Ovary (tissue), 3 donors: Measurements from ENCODE around the gene ADPRHL1.

Source experiments
- EP300 ChIP-seq: sonication (generic); formaldehyde crosslinking; IDR thresholded peaks from one replicate; pipeline ENCODE4 v1.6.1; 2017; ENCODE audit warnings: antibody characterized with exemption
- POLR2A ChIP-seq: fragments of 450-650 bp; IDR thresholded peaks from one replicate; pipeline ENCODE4 v1.6.1; 2017; ENCODE audit warnings: antibody characterized with exemption, mild to moderate bottlenecking, moderate library complexity
- TF ChIP-seq, protein P1 (sequence below), 3 donors: fragments of 450-650 bp in 2 of 3; fragments of 200-600 bp in 1 of 3; IDR thresholded peaks; one replicate each; pipeline versions ENCODE4 v1.5.1 to v1.8.0; 2016 to 2022; ENCODE audit warnings: antibody characterized with exemption in 3 of 3, mild to moderate bottlenecking in 1 of 3
- donor health status: DM: no; HTN: no; CAD: no.

DNA sequence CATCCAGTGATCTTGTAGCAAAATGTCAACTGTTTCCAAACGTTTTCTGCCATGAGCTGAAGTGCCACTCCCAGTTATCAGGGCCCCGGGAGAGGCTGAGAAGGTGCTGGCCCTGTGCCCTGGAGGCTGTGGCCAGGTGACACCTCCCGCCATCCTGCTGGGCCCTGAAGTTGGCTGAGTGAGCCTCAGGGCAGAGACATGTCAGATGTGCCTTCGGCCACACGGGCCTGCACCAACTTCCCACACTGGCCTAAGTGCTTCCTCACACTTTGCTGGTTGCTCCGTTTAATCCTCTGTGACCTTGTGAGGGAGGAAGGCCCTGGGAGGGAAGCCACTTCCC lies 4.8 kb downstream of the ADPRHL1 start:
- TF ChIP-seq, protein P1, sequence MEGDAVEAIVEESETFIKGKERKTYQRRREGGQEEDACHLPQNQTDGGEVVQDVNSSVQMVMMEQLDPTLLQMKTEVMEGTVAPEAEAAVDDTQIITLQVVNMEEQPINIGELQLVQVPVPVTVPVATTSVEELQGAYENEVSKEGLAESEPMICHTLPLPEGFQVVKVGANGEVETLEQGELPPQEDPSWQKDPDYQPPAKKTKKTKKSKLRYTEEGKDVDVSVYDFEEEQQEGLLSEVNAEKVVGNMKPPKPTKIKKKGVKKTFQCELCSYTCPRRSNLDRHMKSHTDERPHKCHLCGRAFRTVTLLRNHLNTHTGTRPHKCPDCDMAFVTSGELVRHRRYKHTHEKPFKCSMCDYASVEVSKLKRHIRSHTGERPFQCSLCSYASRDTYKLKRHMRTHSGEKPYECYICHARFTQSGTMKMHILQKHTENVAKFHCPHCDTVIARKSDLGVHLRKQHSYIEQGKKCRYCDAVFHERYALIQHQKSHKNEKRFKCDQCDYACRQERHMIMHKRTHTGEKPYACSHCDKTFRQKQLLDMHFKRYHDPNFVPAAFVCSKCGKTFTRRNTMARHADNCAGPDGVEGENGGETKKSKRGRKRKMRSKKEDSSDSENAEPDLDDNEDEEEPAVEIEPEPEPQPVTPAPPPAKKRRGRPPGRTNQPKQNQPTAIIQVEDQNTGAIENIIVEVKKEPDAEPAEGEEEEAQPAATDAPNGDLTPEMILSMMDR (IDR thresholded peaks at IDR 0.05) = no peak
- TF ChIP-seq EP300 (no peak), POLR2A (no peak)
